ENCODE measurements around the gene SNRPD1.
"Not testable (repeated sequence)": the region's sequence is repeated elsewhere in the genome, so short reads cannot be mapped to it uniquely, and the experiment has no call there.

SNRPD1 gene

DNA sequence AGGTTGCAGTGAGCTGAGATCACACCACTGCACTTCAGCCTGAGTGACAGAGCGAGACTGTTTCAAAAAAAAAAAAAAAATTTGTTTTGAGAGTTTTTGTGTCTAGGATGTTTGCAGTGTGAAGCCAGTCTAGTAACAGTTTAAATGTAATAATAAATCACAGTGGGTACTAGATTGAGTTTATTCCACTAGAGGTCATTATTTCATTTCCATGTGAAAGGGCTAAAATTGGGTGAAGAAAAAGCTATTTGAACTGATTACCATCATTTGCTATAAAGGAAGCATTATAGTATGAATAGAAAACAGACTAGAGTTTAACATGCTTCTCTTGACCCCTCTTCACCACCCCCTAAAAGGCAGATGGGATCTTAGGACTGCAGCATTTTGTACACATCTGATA, 20.3 kb downstream of the SNRPD1 start:
- Histone ChIP-seq H3K36me3 (peaks cover 86% of the 10 kb centered on the region), H4K20me1 (peaks cover 48% of the 10 kb centered on the region)
- TF ChIP-seq Cebpa-rat (IDR thresholded peaks at IDR 0.05): no peak

GRCh38 chr18:21634588-21635199, 22.6 kb downstream of the SNRPD1 start:
- no peak for TF ChIP-seq Cebpa-rat (IDR thresholded peaks at IDR 0.05)

More for the DNA sequence above, 20.3 kb downstream of the SNRPD1 start:
- Histone ChIP-seq H3K9me3 (no peaks in the 10 kb centered on the region), H3K27me3 (no peaks in the 10 kb centered on the region), H3K9ac (no peak overlapping the region), H3K4me2 (no peak overlapping the region), H3K4me3 (no peak overlapping the region), H3K27ac (no peak overlapping the region), H3K4me1 (peaks cover 13% of the 10 kb centered on the region; the same call in 1 of the 2 replicates)

GRCh38 chr18:21636769-21637168, 24.7 kb downstream of the SNRPD1 start:
- Histone ChIP-seq H3K36me3 (peaks cover 46% of the 10 kb centered on the region), H3K4me2 (no peak overlapping the region), H3K27me3 (no peaks in the 10 kb centered on the region), H4K20me1 (peaks cover 12% of the 10 kb centered on the region), H3K4me1 (no peaks in the 10 kb centered on the region), H3K27ac (no peak overlapping the region), H3K4me3 (no peak overlapping the region), H3K9me3 (no peaks in the 10 kb centered on the region), H3K9ac (no peak overlapping the region)
- no peak for TF ChIP-seq Cebpa-rat (IDR thresholded peaks at IDR 0.05)

More at GRCh38 chr18:21634588-21635199, 22.6 kb downstream of the SNRPD1 start:
- no peaks in the 10 kb centered on the region for H3K9me3 ChIP-seq
- no peak overlapping the region for H3K9ac ChIP-seq
- peaks cover 64% of the 10 kb centered on the region for H3K36me3 ChIP-seq
- no peak overlapping the region for H3K4me2 ChIP-seq
- no peaks in the 10 kb centered on the region for H3K27me3 ChIP-seq
- no peak overlapping the region for H3K4me3 ChIP-seq
- H3K4me1 ChIP-seq: no peaks in the 10 kb centered on the region
- no peak overlapping the region for H3K27ac ChIP-seq
- H4K20me1 ChIP-seq: peaks cover 25% of the 10 kb centered on the region

GRCh38 chr18:21638822-21639221, 26.7 kb downstream of the SNRPD1 start:
- Histone ChIP-seq H3K4me3 (no peak overlapping the region), H4K20me1 (no peaks in the 10 kb centered on the region; the same call in 1 of the 2 replicates), H3K36me3 (peaks cover 32% of the 10 kb centered on the region)

GRCh38 chr18:21640375-21640774, 28.3 kb downstream of the SNRPD1 start:
- peaks cover 19% of the 10 kb centered on the region; the same call in 1 of the 2 replicates for H3K36me3 ChIP-seq
- H3K9me3 ChIP-seq, H4K20me1 ChIP-seq, H3K27me3 ChIP-seq, H3K27ac ChIP-seq, H3K4me3 ChIP-seq, H3K4me2 ChIP-seq, H3K9ac ChIP-seq, H3K4me1 ChIP-seq: not testable (repeated sequence)

More at GRCh38 chr18:21638822-21639221, 26.7 kb downstream of the SNRPD1 start:
- Histone ChIP-seq H3K27me3 (no peaks in the 10 kb centered on the region), H3K4me1 (no peaks in the 10 kb centered on the region), H3K27ac (no peak overlapping the region), H3K9me3 (no peaks in the 10 kb centered on the region), H3K9ac (no peak overlapping the region), H3K4me2 (no peak overlapping the region)
- TF ChIP-seq Cebpa-rat (IDR thresholded peaks at IDR 0.05): no peak

- Histone ChIP-seq H3K27ac (no peak overlapping the region), H3K9me3 (no peaks in the 10 kb centered on the region), H3K27me3 (no peaks in the 10 kb centered on the region), H3K4me3 (no peak overlapping the region), H3K4me2 (no peak overlapping the region), H3K4me1 (no peaks in the 10 kb centered on the region), H3K36me3 (peaks cover 16% of the 10 kb centered on the region; the same call in 1 of the 2 replicates), H4K20me1 (no peaks in the 10 kb centered on the region), H3K9ac (no peak overlapping the region)
- no peak for TF ChIP-seq Cebpa-rat (IDR thresholded peaks at IDR 0.05)
These were observed 38.2 kb downstream of the SNRPD1 start for GRCh38 chr18:21650311-21650710.

- H3K27me3 ChIP-seq: no peaks in the 10 kb centered on the region
- no peak overlapping the region for H3K27ac ChIP-seq
- H3K36me3 ChIP-seq: peaks cover 24% of the 10 kb centered on the region; the same call in 1 of the 2 replicates
- no peak overlapping the region for H3K4me3 ChIP-seq
- H3K4me1 ChIP-seq: no peaks in the 10 kb centered on the region
- TF ChIP-seq Cebpa-rat (IDR thresholded peaks at IDR 0.05): no peak
- no peaks in the 10 kb centered on the region for H4K20me1 ChIP-seq
- H3K9me3 ChIP-seq: no peaks in the 10 kb centered on the region
- no peak overlapping the region for H3K4me2 ChIP-seq
- no peak overlapping the region for H3K9ac ChIP-seq
These were observed 40.0 kb downstream of the SNRPD1 start for GRCh38 chr18:21652073-21652472.

DNA sequence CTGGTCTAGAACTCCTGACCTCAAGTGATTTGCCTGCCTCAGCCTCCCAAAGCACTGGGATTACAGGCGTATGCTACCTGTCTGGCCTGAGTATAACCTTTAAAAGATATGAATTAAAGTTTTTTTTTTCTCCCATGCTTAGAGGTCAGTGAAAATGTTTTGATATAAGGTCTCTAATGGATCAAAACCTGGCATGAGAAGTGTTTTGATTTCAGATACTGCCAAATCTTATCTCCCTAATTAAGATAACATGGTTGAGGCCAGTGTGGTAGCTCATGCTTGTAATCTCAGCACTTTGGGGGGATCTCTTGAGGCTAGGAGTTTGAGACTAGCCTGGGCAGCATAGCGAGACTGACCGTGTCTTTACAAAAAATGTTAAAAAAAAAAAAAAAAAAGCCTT, 41.2 kb downstream of the SNRPD1 start:
- no peak for TF ChIP-seq Cebpa-rat (IDR thresholded peaks at IDR 0.05)
- no peaks in the 10 kb centered on the region for H3K9me3 ChIP-seq
- H3K36me3 ChIP-seq: peaks cover 24% of the 10 kb centered on the region; the same call in 1 of the 2 replicates

DNA sequence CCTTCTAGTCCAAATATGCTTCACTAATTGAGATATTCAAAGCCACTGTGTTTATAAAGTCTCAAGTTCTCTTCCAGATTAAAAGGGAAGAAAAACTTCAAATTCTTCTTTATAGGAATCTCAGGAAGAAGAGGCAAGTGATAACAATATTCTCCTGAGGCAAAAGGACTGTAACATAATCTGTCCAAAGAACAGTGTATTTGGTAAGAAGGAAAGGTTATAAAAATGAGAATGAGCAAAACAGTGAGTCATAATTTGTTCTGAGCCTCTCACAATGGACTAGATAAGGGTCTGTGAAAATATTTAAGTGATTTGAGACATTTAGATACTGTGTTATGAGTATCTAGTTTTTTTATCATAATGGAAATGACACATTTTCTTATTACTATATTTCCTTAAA, 44.3 kb downstream of the SNRPD1 start:
- no peaks in the 10 kb centered on the region for H3K4me1 ChIP-seq
- no peaks in the 10 kb centered on the region for H3K9me3 ChIP-seq
- no peaks in the 10 kb centered on the region for H4K20me1 ChIP-seq
- no peak for TF ChIP-seq Cebpa-rat (IDR thresholded peaks at IDR 0.05)
- peaks cover 30% of the 10 kb centered on the region; the same call in 1 of the 2 replicates for H3K36me3 ChIP-seq
- no peak overlapping the region for H3K4me3 ChIP-seq
- H3K9ac ChIP-seq: no peak overlapping the region
- H3K4me2 ChIP-seq: no peak overlapping the region
- no peaks in the 10 kb centered on the region for H3K27me3 ChIP-seq
- no peak overlapping the region for H3K27ac ChIP-seq

More for the DNA sequence above, 41.2 kb downstream of the SNRPD1 start:
- Histone ChIP-seq H3K4me1 (no peaks in the 10 kb centered on the region), H4K20me1 (no peaks in the 10 kb centered on the region), H3K4me3 (no peak overlapping the region), H3K27me3 (no peaks in the 10 kb centered on the region), H3K9ac (no peak overlapping the region), H3K27ac (no peak overlapping the region), H3K4me2 (no peak overlapping the region)

DNA sequence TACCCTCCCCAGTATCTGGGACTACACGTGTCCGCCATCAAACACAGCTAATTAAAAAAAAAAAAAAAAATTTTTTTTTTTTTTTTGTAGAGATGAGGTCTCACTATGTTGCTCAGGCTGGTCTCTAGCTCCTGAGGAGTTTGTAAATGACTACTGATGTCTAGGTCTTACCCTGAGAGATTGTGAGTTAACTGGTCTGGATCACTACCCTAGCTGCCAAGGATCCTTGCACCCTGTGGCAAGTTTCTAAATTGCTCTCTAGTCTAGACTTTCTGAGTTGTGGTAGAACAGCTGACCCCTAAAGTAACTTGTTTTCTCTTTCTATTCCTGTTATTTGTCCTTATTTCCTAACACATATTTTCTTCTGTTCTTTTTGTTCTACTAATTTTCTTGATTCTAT, 48.0 kb downstream of the SNRPD1 start:
- Histone ChIP-seq H3K27me3 (no peaks in the 10 kb centered on the region), H3K9ac (no peak overlapping the region), H3K27ac (no peak overlapping the region), H4K20me1 (no peaks in the 10 kb centered on the region), H3K4me2 (no peak overlapping the region), H3K9me3 (no peaks in the 10 kb centered on the region), H3K4me3 (no peak overlapping the region), H3K4me1 (no peaks in the 10 kb centered on the region), H3K36me3 (peaks cover 36% of the 10 kb centered on the region)
- TF ChIP-seq Cebpa-rat (IDR thresholded peaks at IDR 0.05): no peak
